HG03575 (cell line): ENCODE data around the gene GABRG3.

Experiments used
- ATAC-seq: cut with Tn5 transposase; IDR thresholded peaks from one replicate; pipeline ENCODE4 v1.9.1; 2021; ENCODE audit not compliant: unreplicated experiment, insufficient number of reproducible peaks, low FRiP score; ENCODE audit errors: extremely low read depth

Gene GABRG3

DNA sequence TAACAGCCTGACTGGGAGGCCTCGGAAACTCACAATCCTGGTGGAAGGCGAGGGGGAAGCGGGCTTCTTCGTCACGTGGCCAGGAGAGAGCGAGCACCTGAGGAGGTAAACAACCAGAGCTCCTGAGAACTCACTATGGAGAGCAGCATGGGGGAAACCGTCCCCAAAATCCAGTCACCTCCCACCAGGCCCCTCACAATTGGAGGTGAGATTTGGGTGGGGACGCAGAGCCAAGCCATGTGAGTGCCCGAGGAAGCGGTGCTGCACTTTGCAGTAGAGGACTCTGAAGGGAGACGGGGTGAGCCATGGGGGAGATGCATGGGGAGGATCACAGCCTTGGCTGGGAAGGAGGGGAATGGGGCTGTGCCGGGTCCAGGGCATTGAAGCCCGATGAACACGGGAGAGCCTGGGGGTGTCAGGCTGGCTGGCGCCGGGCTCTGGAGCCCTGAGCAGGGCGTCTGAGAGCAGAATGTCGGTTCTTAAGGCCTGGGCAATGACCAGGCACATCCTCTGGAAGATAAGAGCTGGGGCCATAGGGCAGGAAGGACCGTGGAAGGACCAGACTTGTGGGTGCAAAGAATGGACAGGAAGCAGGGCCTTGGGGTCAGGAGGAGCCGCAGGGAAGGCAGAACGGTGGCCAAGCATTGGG is 117.7 kb downstream of the GABRG3 start:
- no peak for ATAC-seq

GRCh38 chr15:27089233-27089586 is 118.2 kb downstream of the GABRG3 start:
- ATAC-seq, result no peak

DNA sequence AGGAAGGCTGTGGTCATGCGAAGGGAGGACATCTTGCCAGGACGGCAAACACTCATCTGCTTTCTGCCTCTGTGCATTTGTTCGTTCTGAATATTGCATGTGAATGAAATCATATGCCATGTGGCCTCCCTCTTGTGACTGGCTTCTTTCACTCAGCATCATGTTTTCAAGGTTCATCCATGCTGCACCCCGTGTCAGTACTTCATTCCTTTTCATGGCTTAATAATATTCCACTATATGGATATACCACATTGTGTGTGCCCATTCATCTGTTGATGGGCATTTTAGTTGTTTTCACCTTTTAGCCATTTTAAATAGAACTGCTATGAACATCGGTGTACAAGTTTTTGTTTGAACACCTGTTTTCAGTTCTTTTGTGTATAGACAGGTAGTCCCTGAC is 118.7 kb downstream of the GABRG3 start:
- ATAC-seq, result no peak

GRCh38 chr15:27091270-27091940 is 120.4 kb downstream of the GABRG3 start:
- no peak for ATAC-seq

DNA sequence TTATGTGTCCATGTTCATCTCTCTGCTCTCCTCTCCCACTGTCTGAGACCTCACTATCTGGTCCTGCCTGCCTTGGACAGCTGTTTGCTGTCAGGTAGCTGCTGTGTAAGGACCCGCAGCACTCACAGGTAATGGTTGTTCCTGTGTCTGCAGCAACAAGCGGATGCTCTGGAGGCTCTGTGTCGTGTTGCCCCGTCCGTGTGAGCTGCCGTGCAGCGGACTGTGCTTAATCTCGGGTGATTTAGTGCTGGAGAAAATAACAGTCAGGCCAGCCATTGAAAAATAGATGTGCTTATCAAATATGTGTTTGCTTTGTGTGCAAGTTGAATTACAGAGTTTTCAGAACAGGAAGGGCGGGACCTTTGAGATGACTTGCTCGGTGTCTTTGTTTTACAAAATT is 121.4 kb downstream of the GABRG3 start:
- no peak for ATAC-seq

DNA sequence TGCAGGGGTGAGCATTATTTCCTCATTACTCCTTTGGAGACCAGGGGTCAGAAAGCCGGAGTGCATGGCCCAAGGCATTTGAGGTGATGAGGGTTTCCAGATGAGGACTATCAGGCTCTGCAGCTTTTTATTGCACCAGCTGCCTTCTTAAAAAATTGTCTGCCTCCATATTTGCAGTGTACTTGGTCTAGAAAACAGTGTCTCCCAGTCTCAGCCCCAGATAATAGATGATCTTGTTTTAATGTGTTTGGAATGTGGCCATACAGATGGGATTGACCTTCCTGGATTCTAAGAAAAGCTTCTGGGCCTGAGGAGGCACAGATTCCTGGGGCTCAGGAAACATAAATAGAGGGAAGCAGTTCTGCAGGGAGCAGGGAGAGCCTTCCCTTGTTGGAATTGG is 123.3 kb downstream of the GABRG3 start:
- ATAC-seq, result no peak

DNA sequence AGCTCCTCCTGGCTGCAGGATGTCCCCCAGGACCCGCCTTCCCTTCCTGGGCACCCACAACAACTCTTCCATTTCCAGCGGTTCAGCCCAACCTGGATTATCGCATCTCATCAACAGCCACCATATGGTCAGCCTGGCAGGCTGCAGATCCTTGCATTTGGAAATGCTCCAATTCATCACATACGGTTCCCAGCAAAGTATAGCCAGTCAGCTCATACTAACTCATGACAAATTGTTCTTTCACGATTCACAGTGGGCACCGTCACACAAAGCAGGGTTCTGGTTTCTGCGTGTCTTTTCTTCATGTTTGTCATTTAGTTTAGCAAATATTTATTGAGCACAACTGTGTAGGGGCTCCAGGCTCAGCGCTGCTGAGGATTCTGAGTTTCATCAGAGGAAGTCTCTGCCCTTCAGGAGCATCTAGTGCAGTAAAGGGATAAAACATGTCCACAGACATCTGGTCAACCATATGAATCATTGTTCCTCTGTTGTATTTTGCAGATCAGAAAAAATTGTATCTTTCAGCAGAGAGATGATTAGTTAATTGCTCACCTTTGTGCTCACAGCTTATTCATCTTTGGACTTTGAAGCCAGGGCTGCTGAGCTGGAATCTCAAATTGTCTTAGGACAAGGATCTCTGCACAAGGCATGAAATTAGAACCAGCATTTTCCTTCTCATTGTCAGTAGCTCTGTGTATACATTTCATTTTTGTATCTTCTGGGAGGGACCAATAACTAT is 125.1 kb downstream of the GABRG3 start:
- ATAC-seq, result no peak

- no peak for ATAC-seq
Measured at GRCh38 chr15:27097506-27097905, 126.5 kb downstream of the GABRG3 start.

GRCh38 chr15:27101982-27102381 is 131.0 kb downstream of the GABRG3 start:
- ATAC-seq, result no peak

DNA sequence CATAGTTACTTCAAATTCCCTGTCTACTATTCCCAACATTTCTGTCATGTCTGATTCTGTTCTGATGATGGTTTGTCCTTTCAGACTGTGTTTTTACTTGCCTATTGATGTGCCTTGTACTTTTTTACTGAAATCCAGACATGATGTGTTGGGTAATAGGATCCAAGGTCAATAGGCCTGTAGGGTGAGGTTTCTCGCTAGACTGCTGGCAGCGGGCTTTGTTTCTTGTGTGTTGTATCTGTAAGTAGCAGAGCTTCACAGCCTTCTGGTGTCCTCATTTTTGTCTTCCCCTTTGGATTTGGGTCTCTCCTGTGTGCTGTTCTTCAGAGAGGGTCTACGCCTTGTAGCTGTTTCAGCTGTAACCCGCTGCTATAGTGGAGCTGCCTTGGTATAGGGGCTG is 140.3 kb downstream of the GABRG3 start:
- no peak for ATAC-seq

DNA sequence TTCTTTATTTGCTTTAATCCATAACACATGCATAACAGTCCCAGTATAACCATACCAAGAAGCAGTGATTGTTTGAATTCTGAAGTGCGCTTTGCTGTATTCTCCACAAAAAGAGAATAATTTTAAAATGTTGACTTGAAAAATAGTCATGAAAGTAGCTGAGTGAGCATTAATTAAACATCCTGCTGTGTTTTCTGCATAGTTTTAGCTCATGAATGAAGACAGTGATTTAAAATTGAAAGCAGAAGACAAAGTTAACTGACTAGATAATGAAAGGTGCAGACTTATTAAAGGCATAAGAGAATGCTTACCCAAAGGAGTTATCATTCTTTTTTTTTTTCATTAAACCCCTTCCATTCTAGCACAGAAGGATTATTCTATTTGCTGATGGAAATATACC is 143.5 kb downstream of the GABRG3 start:
- no peak for ATAC-seq

DNA sequence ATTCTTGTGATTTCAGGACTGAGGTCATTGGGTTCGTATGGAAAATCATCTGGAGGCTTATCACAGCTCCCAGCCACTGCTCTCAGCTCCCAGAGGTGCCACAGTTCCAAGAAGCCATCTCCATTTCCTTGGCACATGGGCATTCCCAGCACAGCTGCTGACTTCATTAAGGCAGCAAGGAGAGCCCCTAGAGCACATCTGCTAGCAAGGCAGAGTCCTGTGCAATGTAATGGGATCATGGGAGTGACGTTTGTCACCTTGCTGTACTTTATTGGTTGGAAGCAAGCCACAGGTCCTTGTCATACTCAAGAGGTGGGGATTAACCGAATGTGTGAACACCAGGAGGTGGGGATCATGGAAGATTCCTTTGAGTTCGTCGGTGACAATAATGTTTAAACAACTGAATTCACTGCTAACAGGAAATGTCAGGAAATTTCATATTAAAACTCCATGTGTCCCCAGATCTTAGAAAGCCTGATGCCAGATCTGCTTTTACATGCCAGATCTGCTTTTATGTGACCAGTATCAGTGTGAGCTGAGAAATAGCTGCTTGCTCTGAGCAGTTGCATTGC is 148.8 kb downstream of the GABRG3 start:
- ATAC-seq, result no peak

DNA sequence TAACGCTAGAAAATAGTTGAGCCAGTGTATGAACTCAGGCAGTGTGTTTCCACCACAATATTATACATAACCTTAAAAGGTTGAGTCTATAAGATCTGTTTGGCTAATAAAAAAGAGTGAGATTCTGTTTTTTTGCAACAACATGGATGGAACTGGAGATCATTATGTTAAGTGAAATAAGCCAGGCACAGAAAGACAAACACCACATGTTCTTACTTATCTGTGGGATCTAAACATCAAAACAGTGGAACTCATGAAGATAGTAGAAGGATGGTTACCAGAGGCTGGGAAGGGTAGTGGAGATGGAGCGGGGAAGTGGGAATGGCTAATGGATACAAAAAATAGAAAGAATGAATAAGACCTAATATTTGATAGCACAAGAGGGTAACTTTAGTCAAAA is 150.7 kb downstream of the GABRG3 start:
- ATAC-seq, result no peak

GRCh38 chr15:27123291-27123690 is 152.3 kb downstream of the GABRG3 start:
- no peak for ATAC-seq

DNA sequence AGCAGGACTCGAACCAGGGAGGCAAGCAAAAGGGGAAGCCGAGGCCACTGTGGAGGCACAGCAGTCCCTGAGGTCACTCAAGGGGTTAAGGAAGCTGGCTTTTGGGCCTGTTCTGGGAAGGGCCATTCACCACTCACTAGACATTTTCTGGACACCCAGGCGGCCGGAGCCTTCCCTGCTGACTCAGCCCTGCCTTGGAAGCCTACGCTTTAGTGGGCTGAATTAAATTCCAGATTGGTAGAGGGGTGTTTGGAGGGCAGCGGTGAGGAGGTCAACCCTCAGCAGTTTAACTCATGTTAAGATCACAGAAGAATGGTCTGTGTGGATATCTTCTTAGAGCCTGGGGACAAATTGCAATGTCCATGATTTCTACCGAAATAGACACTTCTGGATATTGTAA is 152.8 kb downstream of the GABRG3 start:
- no peak for ATAC-seq

DNA sequence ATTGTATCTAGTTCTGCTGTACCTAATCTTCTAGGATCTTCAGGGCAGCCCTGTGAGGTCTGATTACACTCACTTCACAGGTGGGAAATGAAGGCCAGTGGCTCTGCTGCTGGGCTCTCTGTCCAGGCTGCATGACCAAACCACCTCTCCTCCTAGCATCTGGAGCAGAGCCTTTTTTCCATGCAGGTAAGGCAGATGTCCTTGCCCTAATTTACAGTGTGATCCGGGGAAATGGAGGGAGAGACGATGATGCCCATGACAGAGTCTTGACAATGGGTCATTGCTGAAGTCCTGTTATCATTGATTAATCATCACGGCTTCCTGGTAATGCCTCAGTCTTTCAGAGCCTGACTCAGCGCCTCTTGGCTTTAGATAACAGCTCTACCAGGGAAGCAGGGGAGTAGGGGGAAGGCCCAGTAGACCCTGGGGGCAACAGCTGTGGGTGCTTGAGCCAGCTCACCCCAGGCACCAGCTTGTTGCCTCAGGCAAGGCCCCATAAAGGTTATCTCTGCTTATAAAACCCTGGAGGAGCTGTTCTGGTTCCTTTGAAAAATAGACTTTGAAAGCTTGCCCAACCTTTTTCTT is 153.4 kb downstream of the GABRG3 start:
- ATAC-seq, result no peak

GRCh38 chr15:27125185-27125584 is 154.2 kb downstream of the GABRG3 start:
- ATAC-seq, result no peak

- no peak for ATAC-seq
Measured at GRCh38 chr15:27126449-27126848, 155.5 kb downstream of the GABRG3 start.

GRCh38 chr15:27127815-27128570 is 157.0 kb downstream of the GABRG3 start:
- no peak for ATAC-seq
